Heart right ventricle (tissue), 16 donors: Measurements from ENCODE around the gene RPRD1A. TPM values are rescaled to one million over a fixed set of nuclear protein-coding genes. Genes with fewer than 3 reads are reported as not detected.
"Not testable (repeated sequence)": the region's sequence is repeated elsewhere in the genome, so short reads cannot be mapped to it uniquely, and the experiment has no call there.

Experiments used
- ATAC-seq, 8 donors: fragments of 200-7000 bp; cut with Tn5 transposase; one replicate each; pipeline ENCODE4 v1.9.1; 2020; ENCODE audit warnings: mild to moderate bottlenecking in 8 of 8, moderate library complexity in 8 of 8, moderate number of reproducible peaks in 1 of 8
- DNase-seq, 2 donors: peaks; one replicate each; pipeline ENCODE4 v3.0.0-alpha.2; 2020
- H3K27ac ChIP-seq, 10 donors: fragments of 200-600 bp; sonication (generic) in 2 of 10; one replicate each; pipeline versions ENCODE4 v1.5.0 to v1.8.0; 2020 to 2022; ENCODE audit warnings: mild to moderate bottlenecking in 3 of 10
- H3K27me3 ChIP-seq, 7 donors: fragments of 200-600 bp; one replicate each; pipeline ENCODE4 v1.8.0; 2021 to 2022; ENCODE audit warnings: mild to moderate bottlenecking in 2 of 7
- H3K36me3 ChIP-seq, 9 donors: fragments of 200-600 bp; sonication (generic) in 1 of 9; one replicate each; pipeline versions ENCODE4 v1.5.0 to v1.8.0; 2020 to 2022; ENCODE audit warnings: mild to moderate bottlenecking in 2 of 9
- H3K4me1 ChIP-seq, 9 donors: fragments of 200-600 bp; sonication (generic) in 1 of 9; one replicate each; pipeline versions ENCODE4 v1.5.0 to v1.8.0; 2020 to 2022; ENCODE audit warnings: mild to moderate bottlenecking in 4 of 9
- H3K4me3 ChIP-seq, 10 donors: fragments of 200-600 bp; sonication (generic) in 2 of 10; one replicate each; pipeline versions ENCODE4 v1.5.0 to v1.8.0; 2020 to 2022; ENCODE audit warnings: mild to moderate bottlenecking in 7 of 10, moderate library complexity in 2 of 10
- H3K9me3 ChIP-seq, 11 donors: fragments of 200-600 bp in 10 of 11; sonication (generic) in 2 of 11; one replicate each; pipeline versions ENCODE4 v1.5.0 to v1.8.0; 2013 to 2022; ENCODE audit warnings: mild to moderate bottlenecking in 2 of 11, control low read depth in 1 of 11, moderate library complexity in 1 of 11
- WGBS, 2 donors: extraction: QIAGEN DNeasy Blood & Tissue Kit; methylation state at CpG; one replicate each; pipeline ENCODE4 v1.1.7; 2013; ENCODE audit warnings: inconsistent platforms in 1 of 2; 5-methylcytosine and 5-hydroxymethylcytosine counted together
- intact Hi-C, 10 donors: fragments of 100-400 bp; cut with DNase I; formaldehyde crosslinking; loops; one replicate each; pipeline versions ENCODE4 v1.11.1 to v1.14.2; 2022
- long read RNA-seq, 3 donors: library from polyadenylated mRNA; unstranded; transcript quantifications; one replicate each; pipeline ENCODE4 v2.0.0, GENCODE V29; 2020 to 2021
- polyA plus RNA-seq, 2 donors: library from polyadenylated mRNA; stranded (reverse); fragments of 200-250 nt; gene quantifications; one replicate each; pipeline ENCODE4 v1.2.3, GENCODE V29; 2013
- total RNA-seq, 10 donors: library from RNA; stranded (reverse); fragmentation: NEBNext Ultra II Directional in 3 of 10; extraction: Animal tissue kit (Norgen Biotek cat#: 25700) in 3 of 10; gene quantifications; one replicate each; pipeline versions ENCODE4 v1.2.1 to v1.2.4, GENCODE V29; 2021 to 2023
- TF ChIP-seq, protein P1 (sequence below), 9 donors: fragments of 200-600 bp; sonication (generic) in 2 of 9; IDR thresholded peaks; one replicate each; pipeline versions ENCODE4 v1.5.0 to v1.8.0; 2021 to 2022; ENCODE audit warnings: antibody characterized with exemption in 9 of 9, mild to moderate bottlenecking in 5 of 9, moderate library complexity in 1 of 9
- donor health status: Arrhythmogenic right ventricular cardiomyopathy.
- donor health status: ischemic (EF 13 %, LVEDD 7.1; RV severe dilation, severe dysfunction).
- donor health status: healthy with polysubstance abuse.
- donor health status: DM: no; HTN: yes; CAD: no.
- donor health status: DM: no; HTN: no; CAD: no.
- donor health status: ischemic (EF 25% LVEDD 6.9; RV normal size, moderate dysfunction).
- donor health status: ischemic (EF 25% LVEDD 5.7; RV mildly dilated, moderate dysfunction).
- donor health status: healthy.
- donor health status: DM: yes; HTN: yes; CAD: no.
- donor health status: Ischemic cardiomyopathy.
- donor health status: ischemic (EF 35%, LVEDD 5.7; RV mildly dilated, moderate dysfunction).
- donor health status: nonischemic (EF 11% LVEDD 7.7; RV severe dilation, severe dysfunction).
- donor health status: DM: yes; HTN: yes; CAD: no.
- donor health status: PGD.
- donor health status: ischemic (EF 29% LVEDD 5.4; RV normal size, mild dysfunction).
- donor health status: nonischemic (EF 23%, LVEDD 6.1; RV moderate dilation, normal function).

The RPRD1A gene, protein sequence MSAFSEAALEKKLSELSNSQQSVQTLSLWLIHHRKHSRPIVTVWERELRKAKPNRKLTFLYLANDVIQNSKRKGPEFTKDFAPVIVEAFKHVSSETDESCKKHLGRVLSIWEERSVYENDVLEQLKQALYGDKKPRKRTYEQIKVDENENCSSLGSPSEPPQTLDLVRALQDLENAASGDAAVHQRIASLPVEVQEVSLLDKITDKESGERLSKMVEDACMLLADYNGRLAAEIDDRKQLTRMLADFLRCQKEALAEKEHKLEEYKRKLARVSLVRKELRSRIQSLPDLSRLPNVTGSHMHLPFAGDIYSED
- total RNA-seq (10 to 100 TPM; 39.0 to 51.3 (median 49.7) TPM), polyA plus RNA-seq (10 to 100 TPM; 21.4 to 23.5 TPM)
- long read RNA-seq, donor 1, full-length matches to known transcripts, result 41 of 58 reads
- long read RNA-seq, donor 1, partial matches to known transcripts, result 7 of 58 reads
- long read RNA-seq, donor 1, other reads (novel, unspliced or antisense), result 10 of 58 reads
- long read RNA-seq, donor 2, full-length matches to known transcripts, result 38 of 49 reads
- long read RNA-seq, donor 2, partial matches to known transcripts, result 8 of 49 reads
- long read RNA-seq, donor 2, other reads (novel, unspliced or antisense), result 3 of 49 reads
- long read RNA-seq, donor 3, full-length matches to known transcripts, result 73 of 123 reads
- long read RNA-seq, donor 3, partial matches to known transcripts, result 22 of 123 reads
- long read RNA-seq, donor 3, other reads (novel, unspliced or antisense), result 28 of 123 reads

DNA sequence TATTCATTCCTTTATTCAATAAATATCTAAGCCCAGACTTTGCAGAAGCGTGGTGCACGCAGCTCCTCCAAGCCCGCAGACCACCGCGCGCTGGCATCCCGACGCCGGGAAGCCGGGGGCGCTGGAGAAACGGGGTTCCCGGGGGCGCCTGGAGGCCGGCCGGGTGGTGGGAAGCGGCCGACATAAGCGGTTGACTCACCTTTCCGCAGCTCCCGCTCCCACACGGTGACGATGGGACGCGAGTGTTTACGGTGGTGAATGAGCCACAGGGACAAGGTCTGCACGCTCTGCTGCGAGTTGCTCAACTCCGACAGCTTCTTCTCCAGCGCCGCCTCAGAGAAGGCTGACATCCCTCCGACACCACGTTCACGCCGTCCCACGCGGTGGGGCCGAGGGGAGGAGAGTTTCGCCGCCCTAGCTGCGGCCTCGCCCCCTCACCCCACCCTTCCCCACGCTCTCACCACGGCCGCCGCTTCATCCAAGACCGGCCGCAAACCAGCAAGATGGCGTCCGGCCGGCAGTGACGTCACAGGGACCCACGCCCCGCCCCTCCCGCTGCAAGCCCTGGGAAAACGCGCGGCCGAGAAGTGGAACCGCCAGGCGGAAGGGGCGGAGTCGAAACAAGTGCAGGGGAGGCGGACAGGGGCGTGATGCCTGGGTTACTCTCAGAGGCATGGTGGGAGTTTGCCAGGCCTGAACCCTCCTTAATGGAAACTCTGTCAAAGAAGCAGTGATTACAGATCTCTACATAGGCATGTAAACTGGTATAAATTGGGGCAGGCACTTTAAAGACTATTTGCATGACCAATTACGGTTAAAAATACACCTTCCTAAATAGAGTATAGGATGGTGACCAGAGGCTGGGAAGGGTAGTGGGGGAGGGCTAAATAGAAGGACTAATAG is at the start of gene RPRD1A:
TSS of gene RPRD1A (minus strand) at position 505 of the 903 bp plus-strand sequence. CDS start at position 350, 155 bp downstream.
- Histone ChIP-seq H3K4me3 (peak within 1 kb of the TSS; percentile 80 to 98 (median 87)), H3K36me3 (no peaks in the 10 kb centered on the region), H3K27me3 (peaks cover 0 to 14% (median 0%) of the 10 kb centered on the region in 7 donors), H3K27ac (peak within 1 kb of the TSS; percentile 16 to 94 (median 90)), H3K9me3 (no peaks in the 10 kb centered on the region), H3K4me1 (peaks cover 0 to 32% (median 16%) of the 10 kb centered on the region in 9 donors)
- DNase-seq, result peak; percentile 98
- peak; percentile 97 to 100 (median 98) for ATAC-seq
- intact Hi-C loops, result loop anchor here in 6 of 10 donors (2.0 to 10.0 kb wide), 5 partner anchors 35 to 95 kb away; partner anchors contain the start of genes ELP2 (in 4 of the 6), SLC39A6 (in 4 of the 6) and RMP24 (in 2 of the 6)
- WGBS, 2 donors, result 1% methylated on average over 64 to 66 of the region's 66 CpGs
- TF ChIP-seq, protein P1, sequence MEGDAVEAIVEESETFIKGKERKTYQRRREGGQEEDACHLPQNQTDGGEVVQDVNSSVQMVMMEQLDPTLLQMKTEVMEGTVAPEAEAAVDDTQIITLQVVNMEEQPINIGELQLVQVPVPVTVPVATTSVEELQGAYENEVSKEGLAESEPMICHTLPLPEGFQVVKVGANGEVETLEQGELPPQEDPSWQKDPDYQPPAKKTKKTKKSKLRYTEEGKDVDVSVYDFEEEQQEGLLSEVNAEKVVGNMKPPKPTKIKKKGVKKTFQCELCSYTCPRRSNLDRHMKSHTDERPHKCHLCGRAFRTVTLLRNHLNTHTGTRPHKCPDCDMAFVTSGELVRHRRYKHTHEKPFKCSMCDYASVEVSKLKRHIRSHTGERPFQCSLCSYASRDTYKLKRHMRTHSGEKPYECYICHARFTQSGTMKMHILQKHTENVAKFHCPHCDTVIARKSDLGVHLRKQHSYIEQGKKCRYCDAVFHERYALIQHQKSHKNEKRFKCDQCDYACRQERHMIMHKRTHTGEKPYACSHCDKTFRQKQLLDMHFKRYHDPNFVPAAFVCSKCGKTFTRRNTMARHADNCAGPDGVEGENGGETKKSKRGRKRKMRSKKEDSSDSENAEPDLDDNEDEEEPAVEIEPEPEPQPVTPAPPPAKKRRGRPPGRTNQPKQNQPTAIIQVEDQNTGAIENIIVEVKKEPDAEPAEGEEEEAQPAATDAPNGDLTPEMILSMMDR (IDR thresholded peaks at IDR 0.05), result peak in 2 of 9 donors; percentile 9 to 11

DNA sequence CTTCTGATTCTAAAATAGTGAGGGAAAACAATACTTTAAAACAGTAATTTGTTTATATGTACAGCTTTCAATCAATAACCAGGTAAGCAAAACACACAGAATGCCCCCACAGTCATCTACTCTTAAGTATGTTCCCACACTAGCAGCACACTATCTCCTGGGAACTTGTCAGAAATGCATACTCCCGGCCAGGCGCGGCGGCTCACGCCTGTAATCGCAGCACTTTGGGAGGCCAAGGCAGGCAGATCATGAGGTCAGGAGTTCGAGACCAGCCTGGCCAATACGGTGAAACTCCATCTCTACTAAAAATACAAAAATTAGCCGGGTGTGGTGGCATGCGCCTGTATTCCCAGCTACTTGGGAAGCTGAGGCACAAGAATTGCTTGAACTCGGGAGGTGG is 49.4 kb upstream of the RPRD1A start:
- H3K4me3 ChIP-seq, ATAC-seq, H3K9me3 ChIP-seq, H3K27ac ChIP-seq, DNase-seq, H3K4me1 ChIP-seq, H3K27me3 ChIP-seq, intact Hi-C loops: not testable (repeated sequence)
- WGBS, 2 donors, result 92 to 98% methylated on average over 11 of the region's 11 CpGs
- H3K36me3 ChIP-seq, result peaks cover 0 to 100% (median 26%) of the 10 kb centered on the region in 9 donors

DNA sequence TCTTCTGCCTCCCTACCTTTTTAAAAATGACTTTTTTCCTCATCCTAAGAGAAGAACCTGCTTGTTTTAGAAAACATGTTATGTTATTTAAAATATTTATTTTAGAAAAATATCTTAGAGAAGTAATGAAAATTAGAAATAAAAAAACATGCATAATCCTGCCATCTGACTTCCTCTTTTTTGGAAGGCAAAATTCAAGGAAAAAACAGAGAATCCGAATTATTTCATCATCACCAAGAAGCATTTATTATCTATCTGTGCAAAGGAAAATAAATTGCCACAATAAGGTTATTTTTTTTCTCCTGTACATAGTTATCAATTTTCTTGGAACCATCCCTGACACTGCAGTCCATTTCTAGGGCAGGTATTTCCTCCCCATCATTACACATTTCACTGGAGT is 47.4 kb upstream of the RPRD1A start:
- H3K27ac ChIP-seq, result no peak overlapping the region
- 90 to 91% methylated on average over 1 of the region's 1 CpG for WGBS, 2 donors
- DNase-seq, result no peak
- H3K36me3 ChIP-seq, result peaks cover 0 to 97% (median 24%) of the 10 kb centered on the region in 9 donors
- H3K27me3 ChIP-seq, result no peaks in the 10 kb centered on the region
- H3K9me3 ChIP-seq, result no peaks in the 10 kb centered on the region
- H3K4me3 ChIP-seq, result no peak overlapping the region
- no peak for ATAC-seq
- no peaks in the 10 kb centered on the region for H3K4me1 ChIP-seq
- intact Hi-C loops, result no loop called here
- TF ChIP-seq, protein P1 (IDR thresholded peaks at IDR 0.05), result no peak

DNA sequence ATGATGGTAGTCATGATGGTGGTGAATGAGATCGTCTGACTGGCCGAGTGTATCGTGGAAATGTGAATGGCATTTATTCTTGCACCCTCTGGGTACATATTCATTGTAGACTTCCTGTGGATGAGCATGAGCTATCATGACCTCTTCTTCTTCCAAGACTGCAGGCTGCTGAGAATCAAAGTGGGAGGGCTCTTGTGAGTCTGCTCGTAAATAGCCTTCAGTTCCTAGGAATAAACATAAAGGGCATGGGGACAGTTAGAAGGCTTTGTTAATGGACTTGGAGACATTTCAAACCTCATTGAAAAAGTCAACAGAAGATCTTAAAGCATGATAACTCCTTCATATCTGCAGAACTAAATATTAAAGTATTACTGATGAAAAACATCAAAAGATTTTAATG is 46.9 kb upstream of the RPRD1A start:
- intact Hi-C loops, result no loop called here
- peaks cover 0 to 97% (median 24%) of the 10 kb centered on the region in 9 donors for H3K36me3 ChIP-seq
- TF ChIP-seq, protein P1 (IDR thresholded peaks at IDR 0.05), result no peak
- H3K4me1 ChIP-seq, result no peaks in the 10 kb centered on the region
- no peak overlapping the region for H3K27ac ChIP-seq
- H3K9me3 ChIP-seq, result no peaks in the 10 kb centered on the region
- whole genome bisulfite sequencing, 2 donors, result 83 to 88% methylated on average over 4 of the region's 4 CpGs
- no peak for DNase-seq
- H3K4me3 ChIP-seq, result no peak overlapping the region
- H3K27me3 ChIP-seq, result no peaks in the 10 kb centered on the region
- ATAC-seq, result no peak
